Measurements from ENCODE around the gene RICTOR.

GRCh38 chr5:39016587-39017275, 57.5 kb downstream of the RICTOR start:
- TF ChIP-seq CTCF (IDR thresholded peaks at IDR 0.05) = no peak
- no peak for TF ChIP-seq POLR2A (IDR thresholded peaks at IDR 0.05)
